ENCODE measurements around the gene HSD3B1. TPM values are rescaled to one million over a fixed set of nuclear protein-coding genes. Genes with fewer than 3 reads are reported as not detected.

Gene HSD3B1
- total and polyA plus RNA-seq, 2 experiments from 2014 or later = not detected

DNA sequence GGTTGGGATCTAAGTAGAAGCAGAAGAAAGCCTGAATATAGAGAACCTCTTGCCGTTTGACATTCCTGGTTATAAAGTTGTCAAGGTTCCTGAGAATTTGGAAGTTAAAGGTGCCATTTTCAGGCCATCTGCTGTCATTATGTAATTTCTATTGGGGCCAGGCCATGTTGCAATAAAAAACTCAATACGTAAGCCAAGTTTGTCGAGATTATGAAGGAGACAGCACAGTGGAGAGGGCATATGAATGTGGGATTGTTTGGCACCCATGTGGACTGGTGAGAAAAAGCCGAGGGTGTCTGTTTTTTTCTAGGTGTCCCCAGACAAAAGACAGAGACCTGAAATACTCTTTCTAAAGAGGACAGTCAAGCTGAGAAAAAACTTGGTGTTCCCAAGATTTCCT, 18.8 kb upstream of the HSD3B1 start:
- H3K9me2 ChIP-seq (ENCODE audit: insufficient read depth) = no peaks in the 10 kb centered on the region
- no peak overlapping the region for H3K4me3 ChIP-seq
- no peaks in the 10 kb centered on the region for H3K79me2 ChIP-seq (replicated peaks; ENCODE audit: insufficient read depth)
- ATAC-seq (no peak), DNase-seq (ENCODE audit: low spot score) (no peak)
- Mint-ChIP-seq H3K27ac (no peak overlapping the region), H3K27me3 (ENCODE audit: insufficient read depth, low read depth, poor library complexity) (peaks cover 6% of the 10 kb centered on the region), H3K4me1 (peaks cover 9% of the 10 kb centered on the region), H3K9me3 (0 out of 3 replicates have a peak, but pooled peaks cover 3% of the 10 kb centered on the region), H3K36me3 (ENCODE audit: low read depth) (no peaks in the 10 kb centered on the region; the same call in 2 of the 3 replicates), H3K4me3 (no peak overlapping the region)
- H3K27ac ChIP-seq (ENCODE audit: low read depth) = no peak overlapping the region
- no peaks in the 10 kb centered on the region for H3K4me1 ChIP-seq (ENCODE audit: insufficient read depth)
- TF ChIP-seq CTCF (conservative IDR thresholded peaks at IDR 0.05; ENCODE audit: low read depth in 2 of 2) (no peak), ZNF462 (CRISPR knock-in tag; IDR thresholded peaks at IDR 0.05) (no peak), ZNF114 (CRISPR knock-in tag; IDR thresholded peaks at IDR 0.05) (no peak), ZNF331 (CRISPR knock-in tag; IDR thresholded peaks at IDR 0.05; ENCODE audit: low read depth) (no peak), NANOG (IDR thresholded peaks at IDR 0.05; ENCODE audit: borderline replicate concordance) (no peak), EZH2 (IDR thresholded peaks at IDR 0.05; ENCODE audit: low read depth, unreplicated experiment) (no peak), JUNB (IDR thresholded peaks at IDR 0.05; ENCODE audit: unreplicated experiment) (no peak)
- TF ChIP-seq, protein P1, sequence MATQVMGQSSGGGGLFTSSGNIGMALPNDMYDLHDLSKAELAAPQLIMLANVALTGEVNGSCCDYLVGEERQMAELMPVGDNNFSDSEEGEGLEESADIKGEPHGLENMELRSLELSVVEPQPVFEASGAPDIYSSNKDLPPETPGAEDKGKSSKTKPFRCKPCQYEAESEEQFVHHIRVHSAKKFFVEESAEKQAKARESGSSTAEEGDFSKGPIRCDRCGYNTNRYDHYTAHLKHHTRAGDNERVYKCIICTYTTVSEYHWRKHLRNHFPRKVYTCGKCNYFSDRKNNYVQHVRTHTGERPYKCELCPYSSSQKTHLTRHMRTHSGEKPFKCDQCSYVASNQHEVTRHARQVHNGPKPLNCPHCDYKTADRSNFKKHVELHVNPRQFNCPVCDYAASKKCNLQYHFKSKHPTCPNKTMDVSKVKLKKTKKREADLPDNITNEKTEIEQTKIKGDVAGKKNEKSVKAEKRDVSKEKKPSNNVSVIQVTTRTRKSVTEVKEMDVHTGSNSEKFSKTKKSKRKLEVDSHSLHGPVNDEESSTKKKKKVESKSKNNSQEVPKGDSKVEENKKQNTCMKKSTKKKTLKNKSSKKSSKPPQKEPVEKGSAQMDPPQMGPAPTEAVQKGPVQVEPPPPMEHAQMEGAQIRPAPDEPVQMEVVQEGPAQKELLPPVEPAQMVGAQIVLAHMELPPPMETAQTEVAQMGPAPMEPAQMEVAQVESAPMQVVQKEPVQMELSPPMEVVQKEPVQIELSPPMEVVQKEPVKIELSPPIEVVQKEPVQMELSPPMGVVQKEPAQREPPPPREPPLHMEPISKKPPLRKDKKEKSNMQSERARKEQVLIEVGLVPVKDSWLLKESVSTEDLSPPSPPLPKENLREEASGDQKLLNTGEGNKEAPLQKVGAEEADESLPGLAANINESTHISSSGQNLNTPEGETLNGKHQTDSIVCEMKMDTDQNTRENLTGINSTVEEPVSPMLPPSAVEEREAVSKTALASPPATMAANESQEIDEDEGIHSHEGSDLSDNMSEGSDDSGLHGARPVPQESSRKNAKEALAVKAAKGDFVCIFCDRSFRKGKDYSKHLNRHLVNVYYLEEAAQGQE (IDR thresholded peaks at IDR 0.05; ENCODE audit: unreplicated experiment) = no peak
- no peaks in the 10 kb centered on the region for H3K36me3 ChIP-seq (ENCODE audit: insufficient read depth)
- H3F3A ChIP-seq (replicated peaks; ENCODE audit: low read depth) = no peaks in the 10 kb centered on the region
- H4K20me1 ChIP-seq (replicated peaks; ENCODE audit: insufficient read depth) = no peaks in the 10 kb centered on the region
- H3K4me2 ChIP-seq = no peak overlapping the region
- H3K27me3 ChIP-seq (ENCODE audit: insufficient read depth) = no peaks in the 10 kb centered on the region
- no peak overlapping the region for H2AFZ ChIP-seq
